HEK293T (cell line): ENCODE results near the gene REV1.

Experiments used
- ARNT ChIP-seq: fragments of 450-650 bp; IDR thresholded peaks from 2 replicates; pipeline ENCODE4 v1.6.1; 2017; ENCODE audit warnings: mild to moderate bottlenecking
- BHLHE40 ChIP-seq: fragments of 450-650 bp; IDR thresholded peaks from 2 replicates; pipeline ENCODE4 v1.6.1; 2016; ENCODE audit warnings: mild to moderate bottlenecking, moderate library complexity, borderline replicate concordance
- CTBP1 ChIP-seq: fragments of 450-650 bp; IDR thresholded peaks from 2 replicates; pipeline ENCODE4 v1.6.1; 2016; ENCODE audit warnings: borderline replicate concordance
- ELF4 ChIP-seq: fragments of 450-650 bp; IDR thresholded peaks from 2 replicates; pipeline ENCODE4 v1.6.1; 2017; ENCODE audit warnings: antibody characterized with exemption
- FOXA1 ChIP-seq: fragments of 450-650 bp; IDR thresholded peaks from 2 replicates; pipeline ENCODE4 v1.6.1; 2016; ENCODE audit warnings: mild to moderate bottlenecking
- FOXK2 ChIP-seq: fragments of 450-650 bp; IDR thresholded peaks from 2 replicates; pipeline ENCODE4 v1.6.1; 2016; ENCODE audit warnings: mild to moderate bottlenecking
- FOXM1 ChIP-seq: fragments of 450-650 bp; IDR thresholded peaks from 2 replicates; pipeline ENCODE4 v1.6.1; 2017; ENCODE audit warnings: mild to moderate bottlenecking, borderline replicate concordance
- L3MBTL2 ChIP-seq: fragments of 450-650 bp; conservative IDR thresholded peaks from 2 replicates; pipeline ENCODE4 v1.6.1; 2016; ENCODE audit warnings: mild to moderate bottlenecking
- NFRKB ChIP-seq: fragments of 450-650 bp; IDR thresholded peaks from 2 replicates; pipeline ENCODE4 v1.6.1; 2016; ENCODE audit warnings: mild to moderate bottlenecking, moderate library complexity
- SP1 ChIP-seq: fragments of 450-650 bp; IDR thresholded peaks from 2 replicates; pipeline ENCODE4 v1.6.1; 2017
- TARDBP ChIP-seq: fragments of 450-650 bp; IDR thresholded peaks from 2 replicates; pipeline ENCODE4 v1.6.1; 2016
- ZNF384 ChIP-seq: fragments of 450-650 bp; IDR thresholded peaks from 2 replicates; pipeline ENCODE4 v1.6.1; 2016

- no peak for TF ChIP-seq FOXM1
- no peak for TF ChIP-seq ARNT
- TF ChIP-seq SP1, result no peak
- TF ChIP-seq ELF4, result no peak
- no peak for TF ChIP-seq TARDBP
- TF ChIP-seq L3MBTL2, result no peak
- no peak for TF ChIP-seq CTBP1
- no peak for TF ChIP-seq FOXA1
- no peak for TF ChIP-seq NFRKB
- no peak for TF ChIP-seq FOXK2
- no peak for TF ChIP-seq BHLHE40
- TF ChIP-seq ZNF384, result no peak
These were observed 19.6 kb upstream of the REV1 start for GRCh38 chr2:99509387-99509786.
